ENCODE data around the gene NLRP12. TPM values are rescaled to one million over a fixed set of nuclear protein-coding genes. Genes with fewer than 3 reads are reported as not detected.

NLRP12 gene
- total RNA-seq, 1 experiment from 2014 or later = 5.6 TPM

DNA sequence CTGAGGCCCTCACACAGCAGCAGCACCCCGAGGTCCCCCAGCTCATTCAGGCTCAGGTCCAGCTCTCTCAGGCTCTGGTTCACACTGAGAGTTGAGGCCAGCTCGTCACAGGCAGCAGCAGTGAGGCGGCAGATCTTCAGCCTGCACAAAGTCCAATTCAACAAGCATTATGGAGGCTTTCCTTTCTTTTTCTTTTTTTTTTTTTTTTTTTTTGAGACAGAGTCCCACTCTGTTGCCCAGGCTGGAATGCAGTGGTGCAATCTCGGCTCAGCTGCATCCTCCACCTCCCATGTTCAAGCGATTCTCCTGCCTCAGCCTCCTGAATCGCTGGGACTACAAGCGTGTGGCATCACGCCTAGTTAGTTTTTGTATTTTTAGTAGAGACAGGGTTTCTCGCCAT is 22.9 kb downstream of the NLRP12 start:
- Mint-ChIP-seq H3K9me3 (no peaks in the 10 kb centered on the region), H3K36me3 (peaks cover 22% of the 10 kb centered on the region), H3K27ac (no peak overlapping the region), H3K4me3 (no peak overlapping the region), H3K27me3 (ENCODE audit: low read depth) (no peaks in the 10 kb centered on the region), H3K4me1 (0 out of 2 replicates have a peak, but pooled peaks cover 4% of the 10 kb centered on the region)
- ChIA-PET CTCF (interaction anchor here (1.2 to 1.5 kb wide), 2 partner anchors 9 to 111 kb away, joined by 5 to 6 read pairs; no protein-coding TSS in a partner anchor), POLR2A (no interaction called here)
- no peak for TF ChIP-seq KAT7 (CRISPR knock-in tag; IDR thresholded peaks at IDR 0.05; ENCODE audit: borderline replicate concordance)
- TF ChIP-seq CREB1 (CRISPR knock-in tag; IDR thresholded peaks at IDR 0.05) = no peak
- no peak for TF ChIP-seq TP53 (CRISPR knock-in tag; IDR thresholded peaks at IDR 0.05)
- TF ChIP-seq ZNF219 (CRISPR knock-in tag; IDR thresholded peaks at IDR 0.05; ENCODE audit: borderline replicate concordance) = no peak
- no peak for TF ChIP-seq IRF2 (CRISPR knock-in tag; IDR thresholded peaks at IDR 0.05; ENCODE audit: borderline replicate concordance, low read depth)
- TF ChIP-seq, protein P1, sequence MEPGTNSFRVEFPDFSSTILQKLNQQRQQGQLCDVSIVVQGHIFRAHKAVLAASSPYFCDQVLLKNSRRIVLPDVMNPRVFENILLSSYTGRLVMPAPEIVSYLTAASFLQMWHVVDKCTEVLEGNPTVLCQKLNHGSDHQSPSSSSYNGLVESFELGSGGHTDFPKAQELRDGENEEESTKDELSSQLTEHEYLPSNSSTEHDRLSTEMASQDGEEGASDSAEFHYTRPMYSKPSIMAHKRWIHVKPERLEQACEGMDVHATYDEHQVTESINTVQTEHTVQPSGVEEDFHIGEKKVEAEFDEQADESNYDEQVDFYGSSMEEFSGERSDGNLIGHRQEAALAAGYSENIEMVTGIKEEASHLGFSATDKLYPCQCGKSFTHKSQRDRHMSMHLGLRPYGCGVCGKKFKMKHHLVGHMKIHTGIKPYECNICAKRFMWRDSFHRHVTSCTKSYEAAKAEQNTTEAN (CRISPR knock-in tag; IDR thresholded peaks at IDR 0.05) = no peak
- TF ChIP-seq, protein P2, sequence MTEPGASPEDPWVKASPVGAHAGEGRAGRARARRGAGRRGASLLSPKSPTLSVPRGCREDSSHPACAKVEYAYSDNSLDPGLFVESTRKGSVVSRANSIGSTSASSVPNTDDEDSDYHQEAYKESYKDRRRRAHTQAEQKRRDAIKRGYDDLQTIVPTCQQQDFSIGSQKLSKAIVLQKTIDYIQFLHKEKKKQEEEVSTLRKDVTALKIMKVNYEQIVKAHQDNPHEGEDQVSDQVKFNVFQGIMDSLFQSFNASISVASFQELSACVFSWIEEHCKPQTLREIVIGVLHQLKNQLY (CRISPR knock-in tag; IDR thresholded peaks at IDR 0.05) = no peak
- TF ChIP-seq TEAD1 (CRISPR knock-in tag; IDR thresholded peaks at IDR 0.05) = no peak
- no peak for TF ChIP-seq SMAD3 (CRISPR knock-in tag; IDR thresholded peaks at IDR 0.05; ENCODE audit: borderline replicate concordance)
- no peak for TF ChIP-seq JUN (CRISPR knock-in tag; IDR thresholded peaks at IDR 0.05)
- TF ChIP-seq, protein P3, sequence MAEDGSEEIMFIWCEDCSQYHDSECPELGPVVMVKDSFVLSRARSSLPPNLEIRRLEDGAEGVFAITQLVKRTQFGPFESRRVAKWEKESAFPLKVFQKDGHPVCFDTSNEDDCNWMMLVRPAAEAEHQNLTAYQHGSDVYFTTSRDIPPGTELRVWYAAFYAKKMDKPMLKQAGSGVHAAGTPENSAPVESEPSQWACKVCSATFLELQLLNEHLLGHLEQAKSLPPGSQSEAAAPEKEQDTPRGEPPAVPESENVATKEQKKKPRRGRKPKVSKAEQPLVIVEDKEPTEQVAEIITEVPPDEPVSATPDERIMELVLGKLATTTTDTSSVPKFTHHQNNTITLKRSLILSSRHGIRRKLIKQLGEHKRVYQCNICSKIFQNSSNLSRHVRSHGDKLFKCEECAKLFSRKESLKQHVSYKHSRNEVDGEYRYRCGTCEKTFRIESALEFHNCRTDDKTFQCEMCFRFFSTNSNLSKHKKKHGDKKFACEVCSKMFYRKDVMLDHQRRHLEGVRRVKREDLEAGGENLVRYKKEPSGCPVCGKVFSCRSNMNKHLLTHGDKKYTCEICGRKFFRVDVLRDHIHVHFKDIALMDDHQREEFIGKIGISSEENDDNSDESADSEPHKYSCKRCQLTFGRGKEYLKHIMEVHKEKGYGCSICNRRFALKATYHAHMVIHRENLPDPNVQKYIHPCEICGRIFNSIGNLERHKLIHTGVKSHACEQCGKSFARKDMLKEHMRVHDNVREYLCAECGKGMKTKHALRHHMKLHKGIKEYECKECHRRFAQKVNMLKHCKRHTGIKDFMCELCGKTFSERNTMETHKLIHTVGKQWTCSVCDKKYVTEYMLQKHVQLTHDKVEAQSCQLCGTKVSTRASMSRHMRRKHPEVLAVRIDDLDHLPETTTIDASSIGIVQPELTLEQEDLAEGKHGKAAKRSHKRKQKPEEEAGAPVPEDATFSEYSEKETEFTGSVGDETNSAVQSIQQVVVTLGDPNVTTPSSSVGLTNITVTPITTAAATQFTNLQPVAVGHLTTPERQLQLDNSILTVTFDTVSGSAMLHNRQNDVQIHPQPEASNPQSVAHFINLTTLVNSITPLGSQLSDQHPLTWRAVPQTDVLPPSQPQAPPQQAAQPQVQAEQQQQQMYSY (CRISPR knock-in tag; IDR thresholded peaks at IDR 0.05) = no peak
- TF ChIP-seq GTF2I (CRISPR knock-in tag; conservative IDR thresholded peaks at IDR 0.05) = no peak
- no peak for TF ChIP-seq ESRRA (CRISPR knock-in tag; IDR thresholded peaks at IDR 0.05; ENCODE audit: borderline replicate concordance)
- no peak for TF ChIP-seq SP1 (CRISPR knock-in tag; conservative IDR thresholded peaks at IDR 0.05)
- TF ChIP-seq, protein P4, sequence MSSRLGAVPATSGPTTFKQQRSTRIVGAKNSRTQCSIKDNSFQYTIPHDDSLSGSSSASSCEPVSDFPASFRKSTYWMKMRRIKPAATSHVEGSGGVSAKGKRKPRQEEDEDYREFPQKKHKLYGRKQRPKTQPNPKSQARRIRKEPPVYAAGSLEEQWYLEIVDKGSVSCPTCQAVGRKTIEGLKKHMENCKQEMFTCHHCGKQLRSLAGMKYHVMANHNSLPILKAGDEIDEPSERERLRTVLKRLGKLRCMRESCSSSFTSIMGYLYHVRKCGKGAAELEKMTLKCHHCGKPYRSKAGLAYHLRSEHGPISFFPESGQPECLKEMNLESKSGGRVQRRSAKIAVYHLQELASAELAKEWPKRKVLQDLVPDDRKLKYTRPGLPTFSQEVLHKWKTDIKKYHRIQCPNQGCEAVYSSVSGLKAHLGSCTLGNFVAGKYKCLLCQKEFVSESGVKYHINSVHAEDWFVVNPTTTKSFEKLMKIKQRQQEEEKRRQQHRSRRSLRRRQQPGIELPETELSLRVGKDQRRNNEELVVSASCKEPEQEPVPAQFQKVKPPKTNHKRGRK (CRISPR knock-in tag; IDR thresholded peaks at IDR 0.05; ENCODE audit: borderline replicate concordance) = no peak
- TF ChIP-seq, protein P5, sequence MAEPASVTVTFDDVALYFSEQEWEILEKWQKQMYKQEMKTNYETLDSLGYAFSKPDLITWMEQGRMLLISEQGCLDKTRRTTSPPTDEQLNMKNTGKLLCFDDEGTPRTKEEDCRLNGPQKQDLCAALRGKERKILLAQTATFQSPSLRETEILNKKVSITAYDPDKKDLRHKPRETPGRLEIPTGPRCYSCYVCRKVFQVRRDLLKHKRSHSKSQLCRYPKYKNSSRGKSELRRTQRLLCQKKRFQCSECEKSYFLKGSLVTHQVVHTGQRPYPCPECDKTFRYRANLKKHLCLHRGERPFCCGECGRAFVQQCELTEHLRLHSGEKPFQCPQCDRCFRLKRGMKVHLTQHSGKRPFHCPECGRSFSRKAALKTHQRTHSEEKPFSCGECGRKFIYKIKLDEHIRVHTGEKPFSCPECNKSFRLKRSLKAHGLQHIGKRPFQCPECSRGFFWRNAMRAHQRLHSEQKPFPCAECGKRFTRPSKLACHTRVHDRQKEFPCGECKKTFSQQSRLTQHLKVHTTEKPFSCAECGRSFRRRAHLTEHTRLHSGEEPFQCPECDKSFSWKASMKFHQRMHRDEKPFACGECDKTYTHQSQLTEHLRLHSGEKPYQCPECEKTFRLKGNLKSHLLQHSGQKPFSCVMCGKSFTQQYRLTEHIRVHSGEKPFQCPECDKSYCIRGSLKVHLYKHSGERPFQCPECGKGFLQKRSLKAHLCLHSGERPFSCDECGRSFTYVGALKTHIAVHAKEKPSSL (CRISPR knock-in tag; conservative IDR thresholded peaks at IDR 0.05) = no peak
- TF ChIP-seq, protein P6, sequence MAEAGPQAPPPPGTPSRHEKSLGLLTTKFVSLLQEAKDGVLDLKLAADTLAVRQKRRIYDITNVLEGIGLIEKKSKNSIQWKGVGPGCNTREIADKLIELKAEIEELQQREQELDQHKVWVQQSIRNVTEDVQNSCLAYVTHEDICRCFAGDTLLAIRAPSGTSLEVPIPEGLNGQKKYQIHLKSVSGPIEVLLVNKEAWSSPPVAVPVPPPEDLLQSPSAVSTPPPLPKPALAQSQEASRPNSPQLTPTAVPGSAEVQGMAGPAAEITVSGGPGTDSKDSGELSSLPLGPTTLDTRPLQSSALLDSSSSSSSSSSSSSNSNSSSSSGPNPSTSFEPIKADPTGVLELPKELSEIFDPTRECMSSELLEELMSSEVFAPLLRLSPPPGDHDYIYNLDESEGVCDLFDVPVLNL (CRISPR knock-in tag; IDR thresholded peaks at IDR 0.05; ENCODE audit: borderline replicate concordance, low read depth) = no peak
- TF ChIP-seq MXD4 (CRISPR knock-in tag; IDR thresholded peaks at IDR 0.05; ENCODE audit: borderline replicate concordance) = no peak
- TF ChIP-seq ZNF317 (CRISPR knock-in tag; IDR thresholded peaks at IDR 0.05; ENCODE audit: borderline replicate concordance, low read depth) = no peak
- no peak for DNase-seq (ENCODE audit: low spot score)
- no peak for ATAC-seq

All from WTC11 (cell line).